Activated naive CD4-positive, alpha-beta T cell treated with anti-CD3 and anti-CD28 coated beads, Interleukin-2, amount 10 ng/mL, durations not matched to agents 5 hours and 36 hours (primary cell): Measurements from ENCODE around the gene CTNS. TPM values are rescaled to one million over a fixed set of nuclear protein-coding genes. Genes with fewer than 3 reads are reported as not detected.

ENCODE experiments used
- total RNA-seq, 2 experiments: library from RNA; stranded (reverse); gene quantifications; one replicate each; pipeline ENCODE4 v1.2.3, GENCODE V29; 2021

The CTNS gene
- total RNA-seq = 10 to 100 TPM; 20.1 to 21.2 TPM

GRCh38 chr17:3636154-3636907, at the start of gene CTNS, which contains the start of gene SHPK:
TSS of gene CTNS (plus strand) at chr17:3636760. CDS start at chr17:3640207, 3,447 bp downstream.
TSS of gene SHPK (minus strand) at chr17:3636250. CDS start at chr17:3636219, 31 bp downstream.

GRCh38 chr17:3668279-3669084, 31.9 kb downstream of the CTNS start, which contains the start of the genes EMC6 and TAX1BP3:
TSS of gene EMC6 (plus strand) at chr17:3668812. CDS start at chr17:3669147, 335 bp downstream.
TSS of gene TAX1BP3 (minus strand) at chr17:3668578. CDS start at chr17:3668526, 52 bp downstream.

GRCh38 chr17:3695723-3696411, 59.3 kb downstream of the CTNS start, which contains the start of gene P2RX5:
TSS of gene P2RX5 (minus strand) at chr17:3696155. CDS start at chr17:3696005, 150 bp downstream.

Other genes with a start within 250 kb of the CTNS start
- not detected for gene OR1E1, start 238.3 kb upstream of the CTNS start, total RNA-seq
- not detected for gene OR3A3, start 225.4 kb upstream of the CTNS start, total RNA-seq
- gene OR1E2, start 202.9 kb upstream of the CTNS start, total RNA-seq = not detected
- not detected for gene SPATA22, start 164.9 kb upstream of the CTNS start, total RNA-seq
- gene ASPA, start 160.8 kb upstream of the CTNS start, total RNA-seq = not detected
- under 1 TPM in 1 of 2 experiments, not detected in 1; 0.05 TPM for gene TRPV3, start 78.9 kb upstream of the CTNS start, total RNA-seq
- 1 to 10 TPM; 4.0 TPM for gene TRPV1, start 27.3 kb upstream of the CTNS start, total RNA-seq
- gene SHPK, start 510 bp upstream of the CTNS start, total RNA-seq = 1 to 10 TPM; 9.0 to 9.6 TPM
- 10 to 100 TPM; 16.6 to 16.7 TPM for gene TAX1BP3, start 31.8 kb downstream of the CTNS start, total RNA-seq
- 10 to 100 TPM; 31.9 to 32.6 TPM for gene EMC6, start 32.1 kb downstream of the CTNS start, total RNA-seq
- gene P2RX5, start 59.4 kb downstream of the CTNS start, total RNA-seq = 10 to 100 TPM; 16.9 to 17.5 TPM
- gene HASPIN, start 87.1 kb downstream of the CTNS start, total RNA-seq = 10 to 100 TPM; 19.0 to 21.0 TPM
- 10 to 100 TPM; 15.4 to 17.5 TPM for gene ITGAE, start 164.4 kb downstream of the CTNS start, total RNA-seq
- 10 to 100 TPM; 39.4 to 45.9 TPM for gene NCBP3, start 209.5 kb downstream of the CTNS start, total RNA-seq